Neural cell (in vitro differentiated cells): ENCODE measurements around the gene ZNF808. TPM values are rescaled to one million over a fixed set of nuclear protein-coding genes. Genes with fewer than 3 reads are reported as not detected.

Experiments
- H2AFZ ChIP-seq: fragments of 200-600, 300-800 bp; sonication (generic), shearing (Covaris generic); 2 replicates; pipeline ENCODE4 v1.6.0; 2014; ENCODE audit warnings: low read depth, mild to moderate bottlenecking, antibody characterized with exemption, low read length, moderate library complexity
- H3F3A ChIP-seq: fragments of 200-600 bp; shearing (Covaris generic); 2 replicates; pipeline ENCODE4 v1.6.1; 2016; ENCODE audit warnings: mild to moderate bottlenecking, moderate library complexity, mixed read lengths, antibody characterized with exemption, low read length; ENCODE audit not compliant: insufficient read depth, poor library complexity, severe bottlenecking
- H3K27ac ChIP-seq: fragments of 200-600, 300-800 bp; sonication (generic), shearing (Covaris generic); 2 replicates; pipeline ENCODE4 v1.5.1; 2014; ENCODE audit warnings: mild to moderate bottlenecking, low read length, moderate library complexity
- H3K27me3 ChIP-seq: fragments of 300-800, 200-600 bp; sonication (generic), shearing (Covaris generic); 2 replicates; pipeline ENCODE4 v1.6.0; 2014; ENCODE audit warnings: mild to moderate bottlenecking, low read depth, low read length, moderate library complexity; ENCODE audit not compliant: insufficient read depth
- H3K36me3 ChIP-seq: fragments of 300-800, 200-600 bp; sonication (generic), shearing (Covaris generic); 2 replicates; pipeline ENCODE4 v1.5.1; 2014; ENCODE audit warnings: mild to moderate bottlenecking, antibody characterized with exemption, low read length, moderate library complexity; ENCODE audit not compliant: insufficient read depth
- H3K4me2 ChIP-seq: fragments of 300-800, 200-600 bp; sonication (generic), shearing (Covaris generic); 2 replicates; pipeline ENCODE4 v1.6.0; 2014; ENCODE audit warnings: mild to moderate bottlenecking, low read length
- H3K4me3 ChIP-seq: fragments of 300-800, 200-600 bp; sonication (generic), shearing (Covaris generic); 2 replicates; pipeline ENCODE4 v1.5.1; 2014; ENCODE audit warnings: mild to moderate bottlenecking, low read length, moderate library complexity
- H3K79me2 ChIP-seq: fragments of 200-600 bp; shearing (Covaris generic); replicated peaks from 2 replicates; pipeline ENCODE4 v1.6.0; 2014; ENCODE audit warnings: mild to moderate bottlenecking, low read length, moderate library complexity; ENCODE audit not compliant: insufficient read depth
- H3K9ac ChIP-seq: fragments of 300-800, 200-600 bp; sonication (generic), shearing (Covaris generic); 2 replicates; pipeline ENCODE4 v1.6.1; 2016; ENCODE audit warnings: mild to moderate bottlenecking, low read length, mixed read lengths
- H3K9me2 ChIP-seq: fragments of 200-600 bp; shearing (Covaris generic); 2 replicates; pipeline ENCODE4 v1.6.1; 2016; ENCODE audit warnings: mild to moderate bottlenecking, low read length, mixed read lengths; ENCODE audit not compliant: insufficient read depth
- H3K9me3 ChIP-seq: fragments of 200-600, 300-800 bp; sonication (generic), shearing (Covaris generic); 2 replicates; pipeline ENCODE4 v1.6.1; 2016; ENCODE audit warnings: mild to moderate bottlenecking, mixed run types, low read length, moderate library complexity, mixed read lengths
- H4K20me1 ChIP-seq: fragments of 200-600 bp; shearing (Covaris generic); 2 replicates; pipeline ENCODE4 v1.6.1; 2016; ENCODE audit warnings: mild to moderate bottlenecking, mixed run types; ENCODE audit not compliant: insufficient read depth
- EP300 ChIP-seq: fragments of 450-650 bp; conservative IDR thresholded peaks from 2 replicates; pipeline ENCODE4 v1.6.1; 2014; ENCODE audit warnings: antibody characterized with exemption, mild to moderate bottlenecking, moderate library complexity; ENCODE audit not compliant: poor library complexity, severe bottlenecking
- EZH2 ChIP-seq: fragments of 200-600, 300-800 bp; shearing (Covaris generic), sonication (generic); IDR thresholded peaks from 2 replicates; pipeline ENCODE4 v1.6.1; 2014; ENCODE audit warnings: antibody characterized with exemption, low read length, borderline replicate concordance, mild to moderate bottlenecking; ENCODE audit not compliant: insufficient read depth, poor library complexity, severe bottlenecking
- MXI1 ChIP-seq: fragments of 450-650 bp; conservative IDR thresholded peaks from 2 replicates; pipeline ENCODE4 v1.6.1; 2014; ENCODE audit warnings: antibody characterized with exemption, mild to moderate bottlenecking; ENCODE audit not compliant: poor library complexity, severe bottlenecking
- POLR2AphosphoS5 ChIP-seq: IDR thresholded peaks from 2 replicates; pipeline ENCODE4 v1.6.1; 2012
- RAD21 ChIP-seq: fragments of 450-650 bp; conservative IDR thresholded peaks from 2 replicates; pipeline ENCODE4 v1.6.1; 2014; ENCODE audit warnings: antibody characterized with exemption, mild to moderate bottlenecking, moderate library complexity
- REST ChIP-seq: IDR thresholded peaks from 2 replicates; pipeline ENCODE4 v1.6.1; 2012; ENCODE audit warnings: borderline replicate concordance
- SMC3 ChIP-seq: fragments of 450-650 bp; conservative IDR thresholded peaks from 2 replicates; pipeline ENCODE4 v1.6.1; 2014; ENCODE audit warnings: antibody characterized with exemption, mild to moderate bottlenecking, moderate library complexity; ENCODE audit not compliant: poor library complexity
- TAF1 ChIP-seq: IDR thresholded peaks from 2 replicates; pipeline ENCODE4 v1.6.1; 2012; ENCODE audit warnings: low read depth
- polyA plus RNA-seq: library from polyadenylated mRNA; depleted of rRNA; stranded (reverse); fragments of >200 nt; gene quantifications from 2 replicates; pipeline ENCODE4 v1.2.3, GENCODE V29; 2014
- TF ChIP-seq, protein P1 (sequence below): fragments of 450-650 bp; IDR thresholded peaks from 2 replicates; pipeline ENCODE4 v1.5.1; 2014; ENCODE audit warnings: antibody characterized with exemption, mild to moderate bottlenecking, moderate library complexity; ENCODE audit not compliant: poor library complexity, severe bottlenecking

ZNF808 gene
- polyA plus RNA-seq, 1 donor from 2014 or later = 6.5 TPM

DNA sequence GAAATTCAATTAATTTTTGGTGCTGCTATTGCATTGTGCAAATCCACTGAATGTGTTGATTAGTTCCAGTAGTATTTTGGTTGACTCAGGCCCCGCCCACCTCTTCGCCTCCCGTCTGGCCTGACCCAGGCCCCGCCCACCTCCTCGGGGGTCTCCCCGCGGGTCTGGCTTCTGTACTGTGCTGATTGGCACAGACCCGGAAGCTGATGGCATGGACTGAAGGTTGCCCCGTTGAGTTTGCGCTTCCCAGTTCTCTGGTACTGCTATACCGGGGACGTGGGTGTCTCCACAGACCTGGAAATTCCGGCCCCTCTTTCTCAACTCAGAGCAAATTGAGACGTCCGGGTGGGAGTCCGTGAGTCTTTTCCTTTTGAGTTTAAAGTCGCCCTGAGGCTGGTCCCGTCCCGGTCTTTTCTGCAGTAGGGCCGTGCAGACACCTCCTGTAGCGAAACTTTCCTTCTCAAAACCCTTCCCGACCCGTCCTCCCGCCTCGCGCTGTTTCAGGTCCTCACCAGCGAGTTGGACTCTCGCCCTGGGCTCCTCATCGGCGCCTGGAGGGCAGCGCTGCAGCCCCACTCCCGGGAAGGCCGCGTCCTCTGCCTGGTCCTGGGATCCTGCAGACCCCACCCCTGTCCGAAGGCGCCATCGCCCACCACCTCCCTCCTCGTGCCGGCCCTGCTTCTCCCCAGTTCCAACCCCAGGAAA is 57.4 kb downstream of the ZNF808 start:
- no peaks in the 10 kb centered on the region for H4K20me1 ChIP-seq
- TF ChIP-seq TAF1 = no peak
- H2AFZ ChIP-seq = no peak overlapping the region
- no peak overlapping the region for H3K9ac ChIP-seq
- H3K27ac ChIP-seq = no peak overlapping the region
- no peaks in the 10 kb centered on the region for H3K9me3 ChIP-seq
- no peak overlapping the region for H3K4me3 ChIP-seq
- no peaks in the 10 kb centered on the region for H3K9me2 ChIP-seq
- no peaks in the 10 kb centered on the region for H3K79me2 ChIP-seq
- no peaks in the 10 kb centered on the region for H3F3A ChIP-seq
- H3K27me3 ChIP-seq = no peaks in the 10 kb centered on the region
- H3K4me2 ChIP-seq = no peak overlapping the region
- peaks cover 15% of the 10 kb centered on the region for H3K36me3 ChIP-seq

GRCh38 chr19:52585604-52586003 is 58.1 kb downstream of the ZNF808 start:
- H2AFZ ChIP-seq = no peak overlapping the region
- H4K20me1 ChIP-seq = no peaks in the 10 kb centered on the region
- H3F3A ChIP-seq = no peaks in the 10 kb centered on the region
- no peak overlapping the region for H3K4me2 ChIP-seq
- H3K79me2 ChIP-seq = no peaks in the 10 kb centered on the region
- H3K4me3 ChIP-seq = no peak overlapping the region
- H3K27me3 ChIP-seq = no peaks in the 10 kb centered on the region
- H3K9ac ChIP-seq = no peak overlapping the region
- no peaks in the 10 kb centered on the region for H3K9me3 ChIP-seq
- H3K9me2 ChIP-seq = no peaks in the 10 kb centered on the region
- H3K27ac ChIP-seq = no peak overlapping the region
- H3K36me3 ChIP-seq = peaks cover 15% of the 10 kb centered on the region
- TF ChIP-seq EZH2 (no peak), RAD21 (no peak), EP300 (no peak), TAF1 (no peak), POLR2AphosphoS5 (no peak), REST (no peak)
- TF ChIP-seq, protein P1, sequence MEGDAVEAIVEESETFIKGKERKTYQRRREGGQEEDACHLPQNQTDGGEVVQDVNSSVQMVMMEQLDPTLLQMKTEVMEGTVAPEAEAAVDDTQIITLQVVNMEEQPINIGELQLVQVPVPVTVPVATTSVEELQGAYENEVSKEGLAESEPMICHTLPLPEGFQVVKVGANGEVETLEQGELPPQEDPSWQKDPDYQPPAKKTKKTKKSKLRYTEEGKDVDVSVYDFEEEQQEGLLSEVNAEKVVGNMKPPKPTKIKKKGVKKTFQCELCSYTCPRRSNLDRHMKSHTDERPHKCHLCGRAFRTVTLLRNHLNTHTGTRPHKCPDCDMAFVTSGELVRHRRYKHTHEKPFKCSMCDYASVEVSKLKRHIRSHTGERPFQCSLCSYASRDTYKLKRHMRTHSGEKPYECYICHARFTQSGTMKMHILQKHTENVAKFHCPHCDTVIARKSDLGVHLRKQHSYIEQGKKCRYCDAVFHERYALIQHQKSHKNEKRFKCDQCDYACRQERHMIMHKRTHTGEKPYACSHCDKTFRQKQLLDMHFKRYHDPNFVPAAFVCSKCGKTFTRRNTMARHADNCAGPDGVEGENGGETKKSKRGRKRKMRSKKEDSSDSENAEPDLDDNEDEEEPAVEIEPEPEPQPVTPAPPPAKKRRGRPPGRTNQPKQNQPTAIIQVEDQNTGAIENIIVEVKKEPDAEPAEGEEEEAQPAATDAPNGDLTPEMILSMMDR = no peak

DNA sequence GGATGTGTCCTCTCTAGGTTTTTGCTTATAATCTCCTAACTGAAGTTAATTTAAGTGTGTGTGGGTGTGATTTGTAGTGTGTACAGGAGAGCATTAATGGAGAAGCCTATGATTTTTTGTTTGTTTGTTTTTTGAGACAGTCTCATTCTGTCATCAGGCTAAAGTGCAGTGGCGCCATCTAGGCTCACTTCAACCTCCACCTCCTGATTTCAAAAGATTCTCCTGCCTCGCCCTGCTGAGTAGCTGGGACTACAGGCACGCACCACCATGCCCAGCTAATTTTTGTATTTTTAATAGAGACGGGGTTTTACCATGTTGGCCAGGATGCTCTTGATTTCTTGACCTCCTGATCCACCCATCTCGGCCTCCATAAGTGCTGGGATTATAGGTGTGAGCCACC is 63.3 kb downstream of the ZNF808 start:
- TF ChIP-seq MXI1 = no peak
- no peak for TF ChIP-seq RAD21
- TF ChIP-seq REST = no peak
- TF ChIP-seq, protein P1 = no peak
- TF ChIP-seq POLR2AphosphoS5 = no peak
- no peak for TF ChIP-seq SMC3
- no peak for TF ChIP-seq EP300
- no peak for TF ChIP-seq TAF1
- TF ChIP-seq EZH2 = no peak
- no peak overlapping the region for H3K9ac ChIP-seq
- H3K27me3 ChIP-seq = no peaks in the 10 kb centered on the region
- H3K9me2 ChIP-seq = no peaks in the 10 kb centered on the region
- no peaks in the 10 kb centered on the region for H4K20me1 ChIP-seq
- no peak overlapping the region for H3K27ac ChIP-seq
- no peaks in the 10 kb centered on the region for H3K36me3 ChIP-seq
- peaks cover 4% of the 10 kb centered on the region for H3K9me3 ChIP-seq
- no peak overlapping the region for H3K4me2 ChIP-seq
- H2AFZ ChIP-seq = no peak overlapping the region
- no peak overlapping the region for H3K4me3 ChIP-seq
- no peaks in the 10 kb centered on the region for H3F3A ChIP-seq
- H3K79me2 ChIP-seq = no peaks in the 10 kb centered on the region
